BE2C (cell line): ENCODE results near the gene DENND1C.

Experiments used
- DNase-seq: peaks from one replicate; pipeline ENCODE4 v3.0.0-alpha.2; 2020
- H3K27me3 ChIP-seq: fragments of 250-450 bp; sonication (Bioruptor Pico); 2 replicates; pipeline ENCODE4 v1.5.1; 2020; ENCODE audit warnings: mild to moderate bottlenecking
- H3K36me3 ChIP-seq: fragments of 250-450 bp; sonication (Bioruptor Pico); 2 replicates; pipeline ENCODE4 v1.5.1; 2020; ENCODE audit warnings: mild to moderate bottlenecking
- H3K4me1 ChIP-seq: fragments of 250-450 bp; sonication (Bioruptor Pico); 2 replicates; pipeline ENCODE4 v1.5.1; 2020
- H3K4me3 ChIP-seq: 2 replicates; pipeline ENCODE4 v1.5.1; 2011; ENCODE audit warnings: low read depth, low read length
- H3K9me3 ChIP-seq: fragments of 250-450 bp; sonication (Bioruptor Pico); 2 replicates; pipeline ENCODE4 v1.5.1; 2020
- TF ChIP-seq, protein P1 (sequence below): IDR thresholded peaks from 2 replicates; pipeline ENCODE4 v1.5.1; 2012; ENCODE audit warnings: mild to moderate bottlenecking, low read depth, low read length

Gene DENND1C

DNA sequence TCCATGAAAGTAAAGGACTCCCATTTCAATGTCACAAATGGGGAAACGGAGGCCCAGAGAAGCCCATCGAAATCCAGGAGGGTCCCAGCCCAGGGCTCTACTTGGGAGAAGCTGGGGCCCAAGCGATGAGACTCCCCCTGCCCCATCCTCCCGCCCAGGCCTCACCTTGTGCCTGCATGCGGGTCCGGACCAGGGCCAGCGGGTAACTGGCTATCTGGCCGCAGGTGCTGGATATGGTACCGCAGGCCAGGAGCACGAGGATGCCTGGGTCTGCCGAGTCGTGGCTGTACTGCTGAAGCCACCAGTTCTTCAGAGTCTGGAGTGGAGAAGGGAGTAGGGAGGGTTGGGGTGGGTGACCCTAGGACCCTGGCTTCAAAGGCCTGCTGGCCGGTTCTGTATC, 37.6 kb downstream of the DENND1C start:
- no peaks in the 10 kb centered on the region for H3K4me1 ChIP-seq
- no peaks in the 10 kb centered on the region; the same call in 1 of the 2 replicates for H3K9me3 ChIP-seq
- TF ChIP-seq, protein P1, sequence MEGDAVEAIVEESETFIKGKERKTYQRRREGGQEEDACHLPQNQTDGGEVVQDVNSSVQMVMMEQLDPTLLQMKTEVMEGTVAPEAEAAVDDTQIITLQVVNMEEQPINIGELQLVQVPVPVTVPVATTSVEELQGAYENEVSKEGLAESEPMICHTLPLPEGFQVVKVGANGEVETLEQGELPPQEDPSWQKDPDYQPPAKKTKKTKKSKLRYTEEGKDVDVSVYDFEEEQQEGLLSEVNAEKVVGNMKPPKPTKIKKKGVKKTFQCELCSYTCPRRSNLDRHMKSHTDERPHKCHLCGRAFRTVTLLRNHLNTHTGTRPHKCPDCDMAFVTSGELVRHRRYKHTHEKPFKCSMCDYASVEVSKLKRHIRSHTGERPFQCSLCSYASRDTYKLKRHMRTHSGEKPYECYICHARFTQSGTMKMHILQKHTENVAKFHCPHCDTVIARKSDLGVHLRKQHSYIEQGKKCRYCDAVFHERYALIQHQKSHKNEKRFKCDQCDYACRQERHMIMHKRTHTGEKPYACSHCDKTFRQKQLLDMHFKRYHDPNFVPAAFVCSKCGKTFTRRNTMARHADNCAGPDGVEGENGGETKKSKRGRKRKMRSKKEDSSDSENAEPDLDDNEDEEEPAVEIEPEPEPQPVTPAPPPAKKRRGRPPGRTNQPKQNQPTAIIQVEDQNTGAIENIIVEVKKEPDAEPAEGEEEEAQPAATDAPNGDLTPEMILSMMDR: no peak
- H3K4me3 ChIP-seq: no peak overlapping the region
- DNase-seq: no peak
- no peaks in the 10 kb centered on the region for H3K36me3 ChIP-seq
- H3K27me3 ChIP-seq: no peaks in the 10 kb centered on the region

DNA sequence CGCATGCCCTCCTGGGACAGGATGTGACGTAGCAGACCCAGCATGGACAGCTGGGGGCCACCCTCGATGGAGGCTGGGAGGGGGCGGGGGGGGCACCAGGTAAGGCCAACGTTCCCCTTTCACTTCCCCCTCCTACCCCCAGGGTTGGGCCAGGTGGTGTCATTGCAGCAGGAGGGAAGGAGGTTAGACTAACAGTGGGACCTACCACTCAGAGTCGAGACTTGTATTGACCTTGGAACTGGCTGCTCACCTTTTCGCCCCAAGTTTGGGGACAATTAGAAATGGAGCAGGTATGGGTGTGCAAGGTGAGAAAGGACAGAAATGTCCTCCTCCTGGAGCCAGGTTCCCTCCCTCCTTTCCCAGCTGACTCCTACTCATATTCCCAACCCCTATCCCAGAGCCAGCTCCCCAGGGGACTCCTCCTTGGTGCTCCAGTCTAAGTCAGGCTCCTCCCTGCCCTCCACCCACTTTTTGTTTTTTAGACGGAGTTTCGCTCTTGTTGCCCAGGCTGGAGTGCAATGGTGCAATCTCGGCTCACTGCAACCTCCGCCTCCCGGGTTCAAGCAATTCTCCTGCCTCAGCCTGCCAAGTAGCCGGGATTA, 39.4 kb downstream of the DENND1C start:
- H3K4me3 ChIP-seq: no peak overlapping the region
- no peaks in the 10 kb centered on the region for H3K36me3 ChIP-seq
- no peaks in the 10 kb centered on the region for H3K27me3 ChIP-seq
- no peaks in the 10 kb centered on the region; the same call in 1 of the 2 replicates for H3K9me3 ChIP-seq
- no peak for DNase-seq
- no peaks in the 10 kb centered on the region for H3K4me1 ChIP-seq
- TF ChIP-seq, protein P1: no peak

DNA sequence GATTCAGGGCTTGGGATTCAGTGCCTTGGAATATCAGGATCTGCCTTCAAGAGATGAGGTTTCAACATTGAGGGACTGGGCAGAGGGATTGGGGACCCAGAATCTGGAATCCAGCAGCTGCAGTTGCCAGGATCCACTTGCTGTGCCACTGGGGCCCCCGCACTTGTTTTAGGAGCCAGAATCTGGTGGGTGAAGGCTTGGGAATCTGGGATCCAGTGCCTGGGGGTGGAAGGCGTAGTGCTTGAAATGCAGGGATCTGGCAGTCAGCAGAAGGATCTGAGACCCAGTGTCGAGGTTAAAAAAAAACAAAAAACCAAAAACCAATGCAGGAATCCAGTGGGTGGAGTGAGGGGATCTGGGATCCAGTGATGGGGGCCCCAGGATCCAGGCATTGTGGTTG, 40.7 kb downstream of the DENND1C start:
- TF ChIP-seq, protein P1: no peak
- DNase-seq: no peak
- Histone ChIP-seq H3K36me3 (no peaks in the 10 kb centered on the region), H3K9me3 (no peaks in the 10 kb centered on the region), H3K4me1 (no peaks in the 10 kb centered on the region), H3K4me3 (no peak overlapping the region), H3K27me3 (no peaks in the 10 kb centered on the region)

DNA sequence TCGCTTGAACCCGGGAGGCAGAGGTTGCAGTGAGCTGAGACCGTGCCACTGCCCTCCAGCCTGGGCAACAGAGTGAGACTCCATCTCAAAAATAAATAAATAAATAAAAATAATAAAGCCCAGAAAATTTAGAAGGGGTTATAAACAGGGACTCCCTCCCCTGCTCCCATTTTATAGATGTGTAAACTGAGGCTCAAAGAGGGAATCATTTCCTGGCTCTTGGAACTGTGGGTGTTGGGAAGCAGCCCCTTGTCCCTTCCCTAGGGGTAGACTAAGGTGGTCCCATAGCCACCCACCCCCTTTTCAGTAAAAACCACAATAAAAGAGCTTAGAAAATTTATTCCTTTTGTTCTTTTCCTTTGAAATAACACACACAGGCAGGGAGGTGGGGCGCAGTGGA, 41.8 kb downstream of the DENND1C start:
- no peaks in the 10 kb centered on the region for H3K4me1 ChIP-seq
- H3K27me3 ChIP-seq: no peaks in the 10 kb centered on the region
- DNase-seq: no peak
- H3K36me3 ChIP-seq: no peaks in the 10 kb centered on the region
- no peaks in the 10 kb centered on the region for H3K9me3 ChIP-seq
- TF ChIP-seq, protein P1: no peak
- no peak overlapping the region for H3K4me3 ChIP-seq

DNA sequence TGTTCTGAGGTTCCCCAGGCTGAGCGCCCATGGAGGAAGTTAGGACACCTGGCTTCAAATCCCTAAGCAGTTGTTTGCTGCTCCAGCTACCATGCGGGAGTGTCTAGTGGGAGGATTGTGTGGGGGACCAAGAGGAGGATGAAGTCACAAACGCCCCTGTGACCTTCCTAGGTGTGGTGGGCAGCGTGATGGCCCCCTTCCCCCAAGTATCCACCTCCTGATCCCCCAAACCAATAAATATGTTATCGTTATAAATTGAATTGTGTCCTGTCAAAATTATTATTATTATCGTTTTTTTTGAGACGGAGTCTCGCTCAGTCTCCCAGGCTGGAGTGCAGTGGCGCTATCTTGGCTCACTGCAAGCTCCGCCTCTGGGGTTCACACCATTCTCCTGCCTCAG, 47.9 kb downstream of the DENND1C start, which contains the start of gene SLC25A41:
TSS of gene SLC25A41 (minus strand) at position 101 of the 400 bp plus-strand sequence. CDS start at position 31, 70 bp downstream.
- DNase-seq: no peak
- H3K9me3 ChIP-seq: no peaks in the 10 kb centered on the region
- no peaks in the 10 kb centered on the region for H3K36me3 ChIP-seq
- no peak within 1 kb of the TSS for H3K4me3 ChIP-seq
- TF ChIP-seq, protein P1: no peak
- H3K4me1 ChIP-seq: no peaks in the 10 kb centered on the region
- H3K27me3 ChIP-seq: peaks cover 4% of the 10 kb centered on the region

DNA sequence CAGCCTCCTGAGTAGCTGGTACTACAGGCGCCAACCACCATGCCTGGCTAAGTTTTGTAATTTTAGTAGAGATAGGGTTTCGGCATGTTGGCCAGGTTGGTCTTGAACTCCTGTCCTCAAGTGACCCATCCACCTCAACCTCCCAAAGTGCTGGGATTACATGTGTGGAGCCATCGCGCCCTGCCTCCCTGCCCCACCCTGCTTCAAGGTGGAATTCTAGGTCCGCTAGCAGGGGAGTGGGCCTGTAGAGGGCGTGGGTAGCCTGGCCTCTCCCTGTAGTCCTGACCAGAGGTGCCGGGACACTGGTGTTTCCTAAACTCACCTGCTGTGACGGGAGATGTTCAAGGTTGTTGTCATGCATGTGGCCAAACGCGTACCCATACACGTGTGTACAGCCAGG, 48.4 kb downstream of the DENND1C start:
- DNase-seq: no peak
- no peaks in the 10 kb centered on the region for H3K4me1 ChIP-seq
- peaks cover 4% of the 10 kb centered on the region for H3K27me3 ChIP-seq
- H3K36me3 ChIP-seq: no peaks in the 10 kb centered on the region
- TF ChIP-seq, protein P1: no peak
- H3K4me3 ChIP-seq: no peak overlapping the region
- no peaks in the 10 kb centered on the region for H3K9me3 ChIP-seq
